HG02943 (cell line): ENCODE results near the gene NOM1.

Experiments
- ATAC-seq: cut with Tn5 transposase; IDR thresholded peaks from one replicate; pipeline ENCODE4 v1.9.1; 2021; ENCODE audit warnings: mild to moderate bottlenecking, low read depth, moderate library complexity; ENCODE audit not compliant: unreplicated experiment

Gene NOM1

DNA sequence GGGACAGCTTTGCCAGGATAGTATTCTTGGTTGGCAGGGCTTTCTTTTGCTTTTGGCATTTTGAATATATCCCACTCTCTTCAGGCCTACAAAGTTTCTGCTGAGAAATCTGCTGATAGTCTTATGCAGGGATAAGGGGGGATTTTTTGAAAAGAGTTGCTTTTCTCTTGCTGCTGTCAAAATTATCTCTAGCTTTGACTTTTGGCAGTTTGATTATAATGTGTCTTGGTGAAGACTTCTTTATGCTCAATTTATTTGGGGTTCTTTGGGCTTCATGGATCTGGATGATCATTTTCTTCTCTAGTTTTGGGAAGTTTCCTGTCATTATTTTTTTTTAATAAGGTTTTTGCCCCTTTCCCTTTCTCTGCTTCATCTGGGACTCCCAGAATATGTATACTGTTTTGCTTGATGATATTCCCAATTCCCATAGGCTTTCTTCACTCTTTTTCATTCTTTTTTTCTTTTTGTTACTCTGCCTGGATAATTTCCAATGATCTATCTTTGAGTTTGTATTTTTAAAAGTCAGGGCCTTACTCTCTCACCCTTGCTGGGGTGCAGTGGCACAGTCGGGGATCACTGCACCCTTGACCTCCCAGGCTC, 29.6 kb downstream of the NOM1 start:
- no peak for ATAC-seq

GRCh38 chr7:156979711-156980110, 30.2 kb downstream of the NOM1 start:
- no peak for ATAC-seq

DNA sequence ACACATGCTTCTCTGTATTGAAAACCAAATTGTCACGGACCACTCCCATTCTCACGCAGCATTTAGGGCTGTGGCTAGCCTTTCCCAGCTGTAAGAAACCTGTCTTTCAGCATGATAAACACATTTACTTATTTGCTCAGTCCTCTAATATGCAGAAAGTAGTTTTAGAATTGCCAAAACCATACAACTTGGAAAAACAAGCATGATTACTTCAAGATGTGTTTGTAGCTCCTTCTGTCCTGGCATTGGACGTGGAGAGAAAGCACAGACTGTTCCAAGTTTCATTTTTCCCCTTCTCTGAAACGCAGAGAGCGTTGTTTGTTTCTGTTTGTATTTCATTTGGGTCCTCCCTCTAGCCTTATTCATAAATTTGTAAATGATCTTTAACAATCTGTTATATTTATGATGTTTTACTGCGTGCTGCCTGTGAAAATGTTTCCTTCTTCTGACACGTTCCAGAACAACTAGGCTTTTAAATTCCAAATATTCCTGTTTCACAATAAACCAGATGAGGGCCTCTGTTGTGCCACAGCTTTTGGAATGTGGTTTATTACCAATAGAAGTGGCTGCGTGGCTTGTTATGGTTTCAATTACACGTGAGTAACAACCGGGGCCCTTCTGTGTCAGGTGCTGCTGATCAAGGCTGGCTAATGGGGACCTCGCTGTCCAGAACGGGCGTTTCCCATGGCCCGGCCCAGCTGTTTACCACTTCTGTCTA, 34.8 kb downstream of the NOM1 start:
- no peak for ATAC-seq

- no peak for ATAC-seq
These were observed 35.8 kb downstream of the NOM1 start for GRCh38 chr7:156985101-156985992.

- no peak for ATAC-seq
These were observed 36.9 kb downstream of the NOM1 start for GRCh38 chr7:156986378-156986777.

DNA sequence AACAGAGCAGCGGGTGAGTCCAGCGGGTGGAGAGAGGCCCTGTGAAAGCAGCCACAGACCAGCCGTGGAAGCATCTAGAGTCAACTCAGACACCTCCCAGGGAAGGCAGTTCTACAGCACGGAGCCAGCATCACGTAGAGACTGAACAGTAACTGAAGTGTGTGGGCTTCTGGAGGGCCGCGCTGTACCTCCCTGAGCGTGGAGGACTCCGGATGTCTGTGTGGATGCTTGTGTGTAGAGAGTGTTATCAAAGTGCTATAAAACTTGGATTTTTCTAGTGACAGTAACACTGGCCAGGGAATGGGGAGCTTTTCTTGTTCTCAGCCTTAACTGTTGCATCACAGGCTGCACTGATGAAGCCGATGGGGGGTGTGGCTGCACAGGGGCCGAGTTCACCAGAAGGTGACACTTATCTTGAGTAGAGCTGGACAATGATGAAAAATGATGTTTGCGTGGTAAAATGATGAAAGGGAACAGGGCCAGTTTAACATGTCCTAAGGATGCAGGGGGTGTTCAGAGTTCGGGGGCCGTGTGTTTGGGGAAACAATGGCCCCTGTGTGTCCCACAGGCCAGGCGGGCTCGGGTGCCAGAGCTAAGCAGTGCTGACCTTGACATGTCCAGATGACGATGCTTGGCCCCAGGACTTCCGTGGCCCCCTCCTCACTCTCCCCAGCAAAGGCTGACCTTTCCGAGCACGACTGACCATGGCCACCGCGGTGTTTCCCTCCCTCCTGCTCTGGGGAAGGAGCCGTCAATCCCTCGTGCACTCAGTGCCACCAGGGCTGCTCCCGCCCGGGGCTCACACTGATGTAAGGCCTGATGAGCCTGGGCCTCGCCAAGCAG, 39.1 kb downstream of the NOM1 start:
- ATAC-seq = no peak

GRCh38 chr7:156989766-156990535, 40.4 kb downstream of the NOM1 start:
- no peak for ATAC-seq

DNA sequence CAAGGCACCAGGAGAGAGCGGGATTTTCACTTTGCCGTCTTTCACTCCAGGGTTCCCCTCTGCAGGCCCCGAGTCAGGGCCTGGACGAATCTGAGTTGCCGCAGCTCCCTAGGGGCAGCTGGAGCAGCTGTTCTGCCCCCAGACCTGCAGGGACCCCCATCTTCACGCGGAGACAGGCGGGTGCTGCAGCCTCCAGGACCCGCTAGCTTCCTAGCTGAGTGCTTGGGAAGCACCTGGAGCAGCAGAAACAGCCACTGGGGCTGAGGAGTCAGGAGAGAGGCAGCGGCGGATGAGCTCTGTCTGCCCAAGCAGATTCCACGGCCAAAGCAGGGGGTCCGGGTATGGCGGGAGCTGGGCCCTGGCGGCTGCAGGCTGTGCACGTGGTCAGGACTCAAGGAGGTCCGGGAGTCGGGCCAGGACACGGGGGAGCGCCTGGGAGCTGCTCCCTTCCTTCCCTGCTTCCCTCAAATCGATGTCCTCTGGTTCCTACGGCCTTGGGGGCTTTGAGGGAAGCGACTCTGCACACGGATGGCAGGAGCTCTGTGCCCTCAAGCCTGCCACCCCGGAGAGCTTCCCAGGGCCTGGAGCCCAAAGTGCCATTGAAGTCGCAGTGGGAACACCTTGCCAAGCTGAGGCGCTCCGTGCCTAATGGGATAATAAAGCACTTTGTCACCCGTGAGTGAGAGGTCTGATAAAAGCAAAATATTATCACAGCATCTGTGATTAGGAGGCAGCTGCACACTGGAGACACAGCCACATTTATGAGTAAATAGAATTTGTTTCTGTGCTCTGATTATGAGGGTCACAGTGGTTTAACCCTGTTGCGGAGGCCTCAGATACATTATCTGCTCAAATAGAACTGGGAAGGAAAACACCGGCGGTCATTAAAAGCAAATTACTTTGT, 43.8 kb downstream of the NOM1 start:
- no peak for ATAC-seq

DNA sequence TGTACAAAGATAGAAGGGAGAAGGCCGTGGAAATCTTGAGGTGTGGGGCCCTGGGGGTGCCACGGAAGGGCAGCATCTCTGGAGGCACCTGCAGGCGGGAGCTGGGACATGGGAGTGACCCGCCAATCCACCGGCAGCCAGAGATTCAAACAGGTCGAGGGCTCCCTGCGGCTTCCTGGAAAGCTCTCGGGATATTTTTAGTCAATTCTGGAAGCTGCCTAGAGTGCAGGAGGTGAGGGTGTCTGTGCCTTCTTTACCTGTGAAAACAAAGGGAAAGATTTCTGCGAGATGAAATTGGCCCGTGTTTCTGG, 44.4 kb downstream of the NOM1 start:
- ATAC-seq = no peak

GRCh38 chr7:156994417-156994816, 44.9 kb downstream of the NOM1 start:
- ATAC-seq = no peak

GRCh38 chr7:156998988-156999957, 49.8 kb downstream of the NOM1 start:
- no peak for ATAC-seq

DNA sequence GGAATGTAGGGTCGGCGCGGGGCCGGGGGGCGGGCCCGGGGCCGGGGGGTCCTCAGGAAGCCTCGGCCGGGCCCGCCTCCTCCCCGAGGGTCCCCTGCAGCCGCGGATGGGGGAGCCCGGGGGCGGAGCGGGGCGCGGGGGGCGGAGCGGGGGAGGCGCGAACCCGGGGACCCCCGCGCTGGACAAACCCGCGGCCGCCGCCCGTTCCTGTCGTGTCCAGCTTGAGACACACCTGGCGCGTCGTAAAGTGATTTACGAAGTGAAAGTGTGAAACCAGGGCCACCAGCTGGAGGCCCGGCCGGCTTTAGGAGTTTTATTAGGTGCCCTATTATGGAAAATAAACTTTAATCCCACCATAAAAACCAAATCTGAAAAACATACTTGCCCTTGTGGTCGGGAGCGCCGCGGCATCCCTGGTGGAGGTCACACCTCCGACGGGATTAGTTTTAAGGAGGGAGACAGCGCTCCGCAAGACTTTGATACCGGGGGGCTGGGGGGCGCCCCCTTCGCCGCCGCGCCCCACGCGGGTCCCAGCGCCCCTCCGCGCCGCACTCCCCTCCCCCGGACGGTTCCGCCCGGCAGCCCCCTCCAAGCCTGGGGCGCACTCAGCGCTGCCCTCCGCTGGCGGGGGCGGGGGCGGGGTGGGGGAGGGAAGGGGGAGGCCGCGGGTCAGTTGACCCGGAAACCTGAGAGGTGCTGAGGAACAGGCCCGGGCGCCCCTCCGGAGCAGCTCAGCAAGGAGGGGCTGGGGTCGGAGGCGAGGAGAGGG, 50.6 kb downstream of the NOM1 start:
- no peak for ATAC-seq

DNA sequence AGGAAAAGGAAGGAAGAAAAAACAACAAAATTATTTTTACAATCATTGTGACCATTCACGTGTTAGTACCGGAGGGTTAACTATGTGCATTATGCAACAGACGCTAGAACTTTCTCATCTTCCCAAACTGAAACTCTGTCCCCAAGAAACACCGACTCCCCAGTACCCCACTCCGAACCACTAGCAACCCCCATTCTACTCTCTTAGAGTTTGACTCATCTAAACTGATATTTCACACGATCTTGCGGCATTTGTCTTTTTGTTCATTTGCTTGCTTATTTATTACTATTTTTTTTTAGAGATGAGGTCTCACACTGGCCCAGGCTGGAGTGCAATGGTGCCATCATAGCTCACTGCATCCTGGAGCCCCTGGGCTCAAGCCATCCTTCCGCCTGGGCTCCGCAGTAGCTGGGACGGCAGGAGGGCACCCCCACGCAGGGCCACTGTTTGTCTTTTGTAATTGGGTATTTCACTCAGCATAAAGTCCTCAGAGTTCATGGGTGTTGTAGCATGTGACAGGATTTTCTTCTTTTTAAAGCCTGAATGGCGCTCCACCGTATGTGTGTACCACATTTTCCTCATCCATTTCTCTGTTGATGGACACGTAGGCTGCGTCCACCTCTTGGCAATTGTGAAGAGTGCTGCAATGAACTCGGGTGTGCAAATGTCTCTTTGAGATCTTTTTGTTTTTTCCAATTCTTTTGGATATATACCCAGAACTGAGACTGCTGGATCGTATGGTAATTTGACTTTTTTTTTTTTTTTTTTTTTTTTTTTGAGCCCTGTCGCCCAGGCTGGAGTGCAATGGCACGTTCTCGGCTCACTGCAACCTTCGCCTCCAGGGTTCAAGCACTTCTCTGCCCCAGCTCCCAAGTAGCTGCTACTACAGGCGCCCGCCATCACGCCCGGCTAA, 51.5 kb downstream of the NOM1 start:
- no peak for ATAC-seq

DNA sequence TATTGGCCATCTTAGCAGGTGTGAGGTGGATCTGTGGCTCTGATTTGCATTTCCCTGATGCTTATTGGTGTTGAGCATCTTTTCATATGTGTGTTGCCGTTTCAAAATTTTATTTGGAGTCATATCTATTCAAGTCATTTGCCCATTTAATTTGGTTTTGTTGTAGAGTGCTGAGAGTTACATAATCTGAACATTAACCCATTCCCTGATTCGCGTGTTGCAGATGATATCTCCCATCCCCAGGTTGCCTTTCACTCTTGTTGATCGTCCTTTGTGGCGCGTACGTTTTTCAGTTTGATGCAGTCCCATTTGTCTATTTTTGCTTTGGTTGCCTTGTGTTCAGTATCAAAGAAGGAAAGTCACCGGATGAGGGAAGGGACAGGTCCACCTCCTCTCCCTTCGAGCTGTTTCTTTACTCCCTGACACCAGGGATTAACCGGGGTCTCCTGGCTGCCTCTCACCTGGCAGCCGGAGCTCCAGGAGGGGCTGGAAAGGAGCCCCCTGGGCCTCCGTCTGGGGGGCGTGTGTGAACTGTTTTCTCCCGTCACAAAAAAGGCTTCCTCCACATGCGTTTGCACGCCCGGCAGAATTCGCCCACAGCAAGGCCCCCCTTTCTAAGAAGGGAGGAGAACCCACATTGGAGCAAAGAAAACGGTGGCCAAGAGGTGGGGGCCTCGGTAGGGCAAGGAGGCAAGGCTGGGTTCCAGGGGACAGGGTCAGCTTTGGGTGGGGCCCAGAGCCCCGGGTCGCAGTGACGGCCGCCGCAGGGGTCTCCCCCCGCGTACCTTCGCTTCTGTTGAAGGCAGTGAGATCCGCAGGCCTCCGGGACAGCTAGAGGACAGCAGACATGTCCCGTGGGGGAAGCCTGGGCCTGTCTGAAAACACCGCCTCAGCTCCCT, 52.7 kb downstream of the NOM1 start:
- no peak for ATAC-seq

GRCh38 chr7:157002819-157003421, 53.4 kb downstream of the NOM1 start:
- ATAC-seq = no peak
